WTC11 (cell line): Measurements from ENCODE around the gene CACNB1. TPM values are rescaled to one million over a fixed set of nuclear protein-coding genes. Genes with fewer than 3 reads are reported as not detected.

Source experiments
- ATAC-seq: fragments of 200-7000 bp; cut with Tn5 transposase; 2 replicates; pipeline ENCODE4 v1.10.0; 2021; ENCODE audit warnings: mild to moderate bottlenecking, moderate library complexity
- CTCF ChIA-PET: fragments of 300-600 bp; sonication (Branson Sonifier 250); formaldehyde crosslinking; loops from one replicate; lab custom pipeline; 2021; ENCODE audit warnings: antibody characterized with exemption; lab: Charles Lee
- POLR2A ChIA-PET: fragments of 350-600 bp; sonication (Branson Sonifier 250); formaldehyde crosslinking; loops from one replicate; lab custom pipeline; 2021; ENCODE audit warnings: antibody characterized with exemption; lab: Charles Lee
- DNase-seq: peaks from one replicate; pipeline ENCODE4 v3.0.0; 2021; ENCODE audit warnings: low spot score
- H3K27ac Mint-ChIP-seq: 2 replicates; pipeline ENCODE4 v1.8.0; 2021; ENCODE audit warnings: mixed read lengths
- H3K27me3 Mint-ChIP-seq: 2 replicates; pipeline ENCODE4 v1.8.0; 2021; ENCODE audit warnings: low read depth, mild to moderate bottlenecking, moderate library complexity, mixed read lengths
- H3K36me3 Mint-ChIP-seq: 2 replicates; pipeline ENCODE4 v1.8.0; 2021; ENCODE audit warnings: mixed read lengths
- H3K4me1 Mint-ChIP-seq: 2 replicates; pipeline ENCODE4 v1.8.0; 2022; ENCODE audit warnings: mixed read lengths
- H3K4me3 Mint-ChIP-seq: 2 replicates; pipeline ENCODE4 v1.8.0; 2021; ENCODE audit warnings: mild to moderate bottlenecking, moderate library complexity, mixed read lengths
- H3K9me3 Mint-ChIP-seq: 2 replicates; pipeline ENCODE4 v1.8.0; 2021; ENCODE audit warnings: mixed read lengths
- CDX4 ChIP-seq: fragments of 250-450 bp; sonication (Bioruptor Pico); IDR thresholded peaks from 2 replicates; pipeline ENCODE4 v1.9.0; 2021; ENCODE audit warnings: moderate library complexity, mild to moderate bottlenecking, inconsistent platforms, borderline replicate concordance
- E2F4 ChIP-seq: sonication (generic); formaldehyde crosslinking; IDR thresholded peaks from 2 replicates; pipeline ENCODE4 v1.8.1; 2022; ENCODE audit warnings: low read depth, mild to moderate bottlenecking, moderate library complexity, missing genetic modification reagents, borderline replicate concordance
- ERG ChIP-seq: fragments of 250-450 bp; sonication (Bioruptor Pico); IDR thresholded peaks from 2 replicates; pipeline ENCODE4 v1.8.0; 2021; ENCODE audit warnings: mild to moderate bottlenecking
- FOXJ3 ChIP-seq: sonication (generic); formaldehyde crosslinking; IDR thresholded peaks from 2 replicates; pipeline ENCODE4 v1.9.0; 2021; ENCODE audit warnings: missing genetic modification reagents, mild to moderate bottlenecking, borderline replicate concordance
- FOXP4 ChIP-seq: sonication (generic); formaldehyde crosslinking; IDR thresholded peaks from 2 replicates; pipeline ENCODE4 v1.8.0; 2022; ENCODE audit warnings: mild to moderate bottlenecking, missing genetic modification reagents
- IRF1 ChIP-seq: sonication (generic); formaldehyde crosslinking; IDR thresholded peaks from 2 replicates; pipeline ENCODE4 v1.8.0; 2023; ENCODE audit warnings: missing genetic modification reagents
- IRF2 ChIP-seq: sonication (generic); formaldehyde crosslinking; IDR thresholded peaks from 2 replicates; pipeline ENCODE4 v1.8.0; 2022; ENCODE audit warnings: low read depth, missing genetic modification reagents, borderline replicate concordance
- NR2C2 ChIP-seq: sonication (generic); formaldehyde crosslinking; IDR thresholded peaks from 2 replicates; pipeline ENCODE4 v1.8.0; 2022; ENCODE audit warnings: mild to moderate bottlenecking, missing genetic modification reagents
- PRDM15 ChIP-seq: sonication (generic); formaldehyde crosslinking; IDR thresholded peaks from 2 replicates; pipeline ENCODE4 v1.8.0; 2022; ENCODE audit warnings: missing genetic modification reagents
- PRRX2 ChIP-seq: fragments of 250-450 bp; sonication (Bioruptor Pico); IDR thresholded peaks from 2 replicates; pipeline ENCODE4 v1.8.0; 2021; ENCODE audit warnings: mild to moderate bottlenecking
- SP1 ChIP-seq: sonication (generic); formaldehyde crosslinking; conservative IDR thresholded peaks from 2 replicates; pipeline ENCODE4 v1.8.1; 2022; ENCODE audit warnings: missing genetic modification reagents
- USF1 ChIP-seq: sonication (generic); formaldehyde crosslinking; IDR thresholded peaks from 2 replicates; pipeline ENCODE4 v1.8.0; 2022; ENCODE audit warnings: mild to moderate bottlenecking, missing genetic modification reagents
- ZBTB21 ChIP-seq: sonication (generic); formaldehyde crosslinking; IDR thresholded peaks from 2 replicates; pipeline ENCODE4 v1.8.1; 2023; ENCODE audit warnings: mild to moderate bottlenecking, missing genetic modification reagents, borderline replicate concordance
- ZNF416 ChIP-seq: fragments of 250-450 bp; sonication (Bioruptor Pico); IDR thresholded peaks from 2 replicates; pipeline ENCODE4 v1.9.0; 2021; ENCODE audit warnings: mild to moderate bottlenecking, inconsistent platforms
- ZNF512 ChIP-seq: sonication (generic); formaldehyde crosslinking; IDR thresholded peaks from 2 replicates; pipeline ENCODE4 v1.8.1; 2022; ENCODE audit warnings: missing genetic modification reagents, borderline replicate concordance
- ZSCAN18 ChIP-seq: fragments of 250-450 bp; sonication (Bioruptor Pico); IDR thresholded peaks from 2 replicates; pipeline ENCODE4 v2.1.2; 2022; ENCODE audit warnings: mild to moderate bottlenecking, moderate library complexity
- total RNA-seq: library from RNA; stranded (reverse); gene quantifications from 3 replicates; pipeline ENCODE4 v1.2.3, GENCODE V29; 2021

The CACNB1 gene
- total RNA-seq, 1 experiment from 2014 or later = 17.0 TPM

- TF ChIP-seq PRDM15 = no peak
- TF ChIP-seq, all 79 proteins: peak for 0
Measured at GRCh38 chr17:39139561-39139960, 57.9 kb downstream of the CACNB1 start (continued).

GRCh38 chr17:39139161-39139511 is 58.3 kb downstream of the CACNB1 start:
- Mint-ChIP-seq H3K4me3 (no peak overlapping the region), H3K4me1 (no peaks in the 10 kb centered on the region; the same call in 1 of the 2 replicates), H3K27me3 (no peaks in the 10 kb centered on the region; the same call in 1 of the 2 replicates), H3K36me3 (peaks cover 2% of the 10 kb centered on the region; the same call in 1 of the 2 replicates), H3K9me3 (peaks cover 9% of the 10 kb centered on the region), H3K27ac (no peak overlapping the region)
- no peak for TF ChIP-seq IRF2 (CRISPR knock-in tag)
- TF ChIP-seq ZNF512 (CRISPR knock-in tag) = no peak
- no peak for TF ChIP-seq FOXJ3 (CRISPR knock-in tag)
- TF ChIP-seq CDX4 (CRISPR knock-in tag) = no peak
- TF ChIP-seq ERG = no peak
- TF ChIP-seq NR2C2 (CRISPR knock-in tag) = no peak
- TF ChIP-seq FOXP4 (CRISPR knock-in tag) = no peak
- TF ChIP-seq E2F4 (CRISPR knock-in tag) = no peak
- no peak for TF ChIP-seq ZNF416
- ChIA-PET POLR2A (no interaction called here), CTCF (interaction anchor here (1.8 kb wide), 1 partner anchor 35 kb away, joined by 5 read pairs; no protein-coding TSS in a partner anchor)
- ATAC-seq = no peak
- no peak for DNase-seq

- no peaks in the 10 kb centered on the region; the same call in 1 of the 2 replicates for H3K4me1 Mint-ChIP-seq
- no peak for ATAC-seq
- CTCF ChIA-PET = interaction anchor here (1.6 to 2.4 kb wide), 3 partner anchors 14 to 155 kb away, joined by 5 to 7 read pairs (median 5); no protein-coding TSS in a partner anchor
- H3K27me3 Mint-ChIP-seq = no peaks in the 10 kb centered on the region; the same call in 1 of the 2 replicates
- peaks cover 2% of the 10 kb centered on the region; the same call in 1 of the 2 replicates for H3K36me3 Mint-ChIP-seq
- POLR2A ChIA-PET = no interaction called here
- H3K27ac Mint-ChIP-seq = no peak overlapping the region
- H3K9me3 Mint-ChIP-seq = peaks cover 9% of the 10 kb centered on the region
- no peak overlapping the region for H3K4me3 Mint-ChIP-seq
- no peak for DNase-seq
- TF ChIP-seq ZSCAN18 (no peak), ZBTB21 (CRISPR knock-in tag) (no peak), PRRX2 (no peak), USF1 (CRISPR knock-in tag) (no peak), IRF1 (CRISPR knock-in tag) (no peak), IRF2 (CRISPR knock-in tag) (no peak), SP1 (CRISPR knock-in tag) (no peak)
Measured at GRCh38 chr17:39138431-39139160, 58.9 kb downstream of the CACNB1 start.
